IPS-18c (cell line): ENCODE results near the gene APPL2.
"Not testable (repeated sequence)": the region's sequence is repeated elsewhere in the genome, so short reads cannot be mapped to it uniquely, and the experiment has no call there.

Experiments used
- H3K4me3 ChIP-seq: 2 replicates; pipeline ENCODE4 v1.7.0; 2013; ENCODE audit warnings: low read depth, mild to moderate bottlenecking, low read length, moderate library complexity; ENCODE audit not compliant: insufficient read depth
- H3K9me3 ChIP-seq: one replicate; pipeline ENCODE4 v1.6.1; 2013; ENCODE audit warnings: mild to moderate bottlenecking, low read length, moderate library complexity; ENCODE audit not compliant: control insufficient read depth, insufficient read depth

The APPL2 gene

GRCh38 chr12:105214148-105214547, 21.8 kb downstream of the APPL2 start:
- no peaks in the 10 kb centered on the region for H3K9me3 ChIP-seq
- H3K4me3 ChIP-seq = no peak overlapping the region

GRCh38 chr12:105212438-105212837, 23.5 kb downstream of the APPL2 start:
- no peak overlapping the region for H3K4me3 ChIP-seq
- no peaks in the 10 kb centered on the region for H3K9me3 ChIP-seq

- Histone ChIP-seq H3K9me3 (no peaks in the 10 kb centered on the region), H3K4me3 (no peak overlapping the region)
Observed at GRCh38 chr12:105209091-105209490, 26.9 kb downstream of the APPL2 start.

- peaks cover 2% of the 10 kb centered on the region for H3K9me3 ChIP-seq
- H3K4me3 ChIP-seq = no peak overlapping the region
Observed at GRCh38 chr12:105206686-105207374, 29.1 kb downstream of the APPL2 start.

- Histone ChIP-seq H3K9me3 (peaks cover 2% of the 10 kb centered on the region), H3K4me3 (no peak overlapping the region)
Observed at GRCh38 chr12:105205322-105206048, 30.5 kb downstream of the APPL2 start.

- Histone ChIP-seq H3K4me3 (no peak overlapping the region), H3K9me3 (peaks cover 2% of the 10 kb centered on the region)
Observed at GRCh38 chr12:105204916-105205315, 31.1 kb downstream of the APPL2 start.

- peaks cover 2% of the 10 kb centered on the region for H3K9me3 ChIP-seq
- H3K4me3 ChIP-seq = no peak overlapping the region
Observed at GRCh38 chr12:105204127-105204526, 31.8 kb downstream of the APPL2 start.

- Histone ChIP-seq H3K4me3 (no peak overlapping the region), H3K9me3 (peaks cover 2% of the 10 kb centered on the region)
Observed at GRCh38 chr12:105202202-105202601, 33.8 kb downstream of the APPL2 start.

- no peak overlapping the region for H3K4me3 ChIP-seq
- peaks cover 2% of the 10 kb centered on the region for H3K9me3 ChIP-seq
Observed at GRCh38 chr12:105201299-105201698, 34.7 kb downstream of the APPL2 start.

- Histone ChIP-seq H3K9me3 (peaks cover 2% of the 10 kb centered on the region), H3K4me3 (no peak overlapping the region)
Observed at GRCh38 chr12:105200385-105200784, 35.6 kb downstream of the APPL2 start.

GRCh38 chr12:105198961-105199360, 37.0 kb downstream of the APPL2 start:
- H3K4me3 ChIP-seq = no peak overlapping the region
- H3K9me3 ChIP-seq = peaks cover 2% of the 10 kb centered on the region

- H3K4me3 ChIP-seq = no peak overlapping the region
- peaks cover 2% of the 10 kb centered on the region for H3K9me3 ChIP-seq
Observed at GRCh38 chr12:105196090-105196489, 39.9 kb downstream of the APPL2 start.

GRCh38 chr12:105194947-105195346, 41.0 kb downstream of the APPL2 start:
- Histone ChIP-seq H3K9me3 (peaks cover 4% of the 10 kb centered on the region), H3K4me3 (no peak overlapping the region)

GRCh38 chr12:105192624-105193225, 43.2 kb downstream of the APPL2 start:
- H3K9me3 ChIP-seq = peaks cover 4% of the 10 kb centered on the region
- no peak overlapping the region for H3K4me3 ChIP-seq

GRCh38 chr12:105190530-105190929, 45.4 kb downstream of the APPL2 start:
- no peak overlapping the region for H3K4me3 ChIP-seq
- peaks cover 4% of the 10 kb centered on the region for H3K9me3 ChIP-seq

- Histone ChIP-seq H3K4me3 (no peak overlapping the region), H3K9me3 (peaks cover 4% of the 10 kb centered on the region)
Observed at GRCh38 chr12:105189293-105189692, 46.7 kb downstream of the APPL2 start.

- not testable (repeated sequence) for H3K4me3 ChIP-seq, H3K9me3 ChIP-seq
Observed at GRCh38 chr12:105183976-105184375, 52.0 kb downstream of the APPL2 start.

GRCh38 chr12:105183406-105183805, 52.6 kb downstream of the APPL2 start:
- not testable (repeated sequence) for H3K9me3 ChIP-seq, H3K4me3 ChIP-seq
